HepG2 (cell line): ENCODE measurements around the gene TUBB3.

Experiments used
- FOSL2 ChIP-seq: sonication (generic); formaldehyde crosslinking; IDR thresholded peaks from 2 replicates; pipeline ENCODE4 v1.4.0; 2020; ENCODE audit warnings: missing genetic modification reagents
- HNRNPH1 ChIP-seq: fragments of 200-400 bp; formaldehyde crosslinking; optimal IDR thresholded peaks from 2 replicates; pipeline ENCODE3; 2017; ENCODE audit warnings: mild to moderate bottlenecking, low read depth, low read length
- MBNL3 ChIP-seq: fragments of 250-450 bp; sonication (Bioruptor Pico); conservative IDR thresholded peaks from 2 replicates; pipeline ENCODE4 v1.8.0; 2022; ENCODE audit warnings: mild to moderate bottlenecking, inconsistent platforms
- MLLT10 ChIP-seq: sonication (generic); formaldehyde crosslinking; IDR thresholded peaks from 2 replicates; pipeline ENCODE4 v1.4.0; 2020; ENCODE audit warnings: missing genetic modification reagents
- NBN ChIP-seq: fragments of 450-650 bp; conservative IDR thresholded peaks from 2 replicates; pipeline ENCODE4 v1.6.1; 2017
- SMARCE1 ChIP-seq: fragments of 450-650 bp; IDR thresholded peaks from 2 replicates; pipeline ENCODE4 v1.6.1; 2017; ENCODE audit warnings: borderline replicate concordance
- TP53 ChIP-seq: sonication (generic); formaldehyde crosslinking; conservative IDR thresholded peaks from 2 replicates; pipeline ENCODE4 v1.4.0; 2020; ENCODE audit warnings: missing genetic modification reagents
- ZKSCAN8 ChIP-seq: IDR thresholded peaks from 2 replicates; pipeline ENCODE4 v1.6.1; 2016; ENCODE audit warnings: borderline replicate concordance, missing genetic modification reagents, missing compliant biosample characterization
- ZNF143 ChIP-seq: sonication (generic); formaldehyde crosslinking; IDR thresholded peaks from 2 replicates; pipeline ENCODE4 v1.4.0; 2020; ENCODE audit warnings: missing genetic modification reagents
- TF ChIP-seq, protein P1 (sequence below): sonication (generic); formaldehyde crosslinking; IDR thresholded peaks from 2 replicates; pipeline ENCODE4 v1.5.0; 2020; ENCODE audit warnings: mild to moderate bottlenecking, missing genetic modification reagents, borderline replicate concordance
- TF ChIP-seq, protein P2 (sequence below): sonication (generic); formaldehyde crosslinking; IDR thresholded peaks from 2 replicates; pipeline ENCODE4 v1.5.0; 2020; ENCODE audit warnings: mild to moderate bottlenecking, missing genetic modification reagents, moderate library complexity

DNA sequence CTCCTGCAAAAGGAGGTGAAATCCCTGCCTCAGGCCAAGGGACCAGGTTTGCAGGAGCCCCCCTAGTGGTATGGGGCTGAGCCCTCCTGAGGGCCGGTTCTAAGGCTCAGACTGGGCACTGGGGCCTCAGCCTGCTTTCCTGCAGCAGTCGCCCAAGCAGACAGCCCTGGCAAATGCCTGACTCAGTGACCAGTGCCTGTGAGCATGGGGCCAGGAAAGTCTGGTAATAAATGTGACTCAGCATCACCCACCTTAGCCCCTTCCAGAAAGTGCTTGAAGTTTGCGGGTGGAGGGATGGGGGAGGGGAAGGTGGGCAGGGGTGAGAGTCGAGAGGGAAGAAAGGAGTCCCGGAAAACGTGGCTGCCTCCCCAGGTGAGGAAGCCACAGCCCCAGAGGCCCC lies 2.4 kb upstream of the TUBB3 start:
- TF ChIP-seq HNRNPH1 (no peak), SMARCE1 (no peak), ZNF143 (CRISPR knock-in tag) (no peak), MLLT10 (CRISPR knock-in tag) (no peak), MBNL3 (CRISPR knock-in tag) (no peak), TP53 (CRISPR knock-in tag) (no peak), ZKSCAN8 (CRISPR knock-in tag) (no peak), FOSL2 (CRISPR knock-in tag) (no peak), NBN (no peak)
- TF ChIP-seq, protein P1, sequence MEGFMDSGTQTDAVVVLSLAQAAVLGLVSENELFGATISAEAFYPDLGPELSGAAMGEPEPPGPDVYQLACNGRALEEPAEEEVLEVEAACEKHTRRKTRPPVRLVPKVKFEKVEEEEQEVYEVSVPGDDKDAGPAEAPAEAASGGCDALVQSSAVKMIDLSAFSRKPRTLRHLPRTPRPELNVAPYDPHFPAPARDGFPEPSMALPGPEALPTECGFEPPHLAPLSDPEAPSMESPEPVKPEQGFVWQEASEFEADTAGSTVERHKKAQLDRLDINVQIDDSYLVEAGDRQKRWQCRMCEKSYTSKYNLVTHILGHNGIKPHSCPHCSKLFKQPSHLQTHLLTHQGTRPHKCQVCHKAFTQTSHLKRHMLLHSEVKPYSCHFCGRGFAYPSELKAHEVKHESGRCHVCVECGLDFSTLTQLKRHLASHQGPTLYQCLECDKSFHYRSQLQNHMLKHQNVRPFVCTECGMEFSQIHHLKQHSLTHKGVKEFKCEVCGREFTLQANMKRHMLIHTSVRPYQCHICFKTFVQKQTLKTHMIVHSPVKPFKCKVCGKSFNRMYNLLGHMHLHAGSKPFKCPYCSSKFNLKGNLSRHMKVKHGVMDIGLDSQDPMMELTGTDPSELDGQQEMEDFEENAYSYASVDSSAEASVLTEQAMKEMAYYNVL (CRISPR knock-in tag) = no peak
- TF ChIP-seq, protein P2, sequence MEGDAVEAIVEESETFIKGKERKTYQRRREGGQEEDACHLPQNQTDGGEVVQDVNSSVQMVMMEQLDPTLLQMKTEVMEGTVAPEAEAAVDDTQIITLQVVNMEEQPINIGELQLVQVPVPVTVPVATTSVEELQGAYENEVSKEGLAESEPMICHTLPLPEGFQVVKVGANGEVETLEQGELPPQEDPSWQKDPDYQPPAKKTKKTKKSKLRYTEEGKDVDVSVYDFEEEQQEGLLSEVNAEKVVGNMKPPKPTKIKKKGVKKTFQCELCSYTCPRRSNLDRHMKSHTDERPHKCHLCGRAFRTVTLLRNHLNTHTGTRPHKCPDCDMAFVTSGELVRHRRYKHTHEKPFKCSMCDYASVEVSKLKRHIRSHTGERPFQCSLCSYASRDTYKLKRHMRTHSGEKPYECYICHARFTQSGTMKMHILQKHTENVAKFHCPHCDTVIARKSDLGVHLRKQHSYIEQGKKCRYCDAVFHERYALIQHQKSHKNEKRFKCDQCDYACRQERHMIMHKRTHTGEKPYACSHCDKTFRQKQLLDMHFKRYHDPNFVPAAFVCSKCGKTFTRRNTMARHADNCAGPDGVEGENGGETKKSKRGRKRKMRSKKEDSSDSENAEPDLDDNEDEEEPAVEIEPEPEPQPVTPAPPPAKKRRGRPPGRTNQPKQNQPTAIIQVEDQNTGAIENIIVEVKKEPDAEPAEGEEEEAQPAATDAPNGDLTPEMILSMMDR (CRISPR knock-in tag) = 0 out of 2 replicates have a peak, but pooled peaks have one; percentile 11
